ENCODE measurements around the gene SCML2. TPM values are rescaled to one million over a fixed set of nuclear protein-coding genes. Genes with fewer than 3 reads are reported as not detected.

Gene SCML2
- total and polyA plus RNA-seq, 10 of the 15 experiments (the other 5 are each of a cell fraction or from before 2014, with no cell fraction given) = 1.5 to 4.4 (median 2.6) TPM

- H4K20me1 ChIP-seq (ENCODE audit: control insufficient read depth, insufficient read depth) = no peaks in the 10 kb centered on the region
- POLR2A ChIA-PET = no interaction called here
- H3K36me3 ChIP-seq (ENCODE audit: control insufficient read depth in 2 of 2, insufficient read depth in 2 of 2, low read length in 1 of 2) = no peaks in the 10 kb centered on the region
- no peaks in the 10 kb centered on the region for H3K4me1 ChIP-seq (ENCODE audit: control insufficient read depth, insufficient read depth, low read length)
- H3K9ac ChIP-seq (ENCODE audit: control insufficient read depth, insufficient read depth, low read length) = no peak overlapping the region
- no peak overlapping the region for H2AFZ ChIP-seq (ENCODE audit: control insufficient read depth, low read depth, low read length)
- no peak overlapping the region for H3K4me3 ChIP-seq
- H3K9me3 ChIP-seq (replicated peaks; ENCODE audit: control insufficient read depth, insufficient read depth, low read length) = no peaks in the 10 kb centered on the region
- 15% methylated on average over 3 of the region's 3 CpGs for WGBS (ENCODE audit: insufficient coverage, insufficient replicate concordance, low lambda C conversion rate, missing lambda C conversion rate)
- BruUV-seq (replicated peaks) = no TSS peak
- no peak overlapping the region for H3K4me2 ChIP-seq (ENCODE audit: control insufficient read depth, insufficient read depth)
- FAIRE-seq = no peak
- in situ Hi-C loops (cut with MboI) = no loop called here
- TF ChIP-seq IKZF2 (IDR thresholded peaks at IDR 0.05) (no peak), CHD4 (IDR thresholded peaks at IDR 0.05) (no peak), TARDBP (IDR thresholded peaks at IDR 0.05; ENCODE audit: borderline replicate concordance) (no peak), ATF2 (IDR thresholded peaks at IDR 0.05; ENCODE audit: low read length) (no peak), CUX1 (IDR thresholded peaks at IDR 0.05; ENCODE audit: insufficient replicate concordance, low read depth, low read length) (no peak), TCF12 (IDR thresholded peaks at IDR 0.05; ENCODE audit: low read depth, low read length) (no peak), ZNF384 (IDR thresholded peaks at IDR 0.05; ENCODE audit: borderline replicate concordance, low read depth, low read length) (no peak), CBX3 (IDR thresholded peaks at IDR 0.05; ENCODE audit: borderline replicate concordance, low read depth) (no peak), CREB1 (IDR thresholded peaks at IDR 0.05; ENCODE audit: low read depth) (no peak), SIX5 (IDR thresholded peaks at IDR 0.05; ENCODE audit: low read depth, low read length, severe bottlenecking) (no peak), RCOR1 (conservative IDR thresholded peaks at IDR 0.05; ENCODE audit: low read depth, low read length) (no peak), FOXK2 (IDR thresholded peaks at IDR 0.05) (no peak)
- TF ChIP-seq, protein P1, sequence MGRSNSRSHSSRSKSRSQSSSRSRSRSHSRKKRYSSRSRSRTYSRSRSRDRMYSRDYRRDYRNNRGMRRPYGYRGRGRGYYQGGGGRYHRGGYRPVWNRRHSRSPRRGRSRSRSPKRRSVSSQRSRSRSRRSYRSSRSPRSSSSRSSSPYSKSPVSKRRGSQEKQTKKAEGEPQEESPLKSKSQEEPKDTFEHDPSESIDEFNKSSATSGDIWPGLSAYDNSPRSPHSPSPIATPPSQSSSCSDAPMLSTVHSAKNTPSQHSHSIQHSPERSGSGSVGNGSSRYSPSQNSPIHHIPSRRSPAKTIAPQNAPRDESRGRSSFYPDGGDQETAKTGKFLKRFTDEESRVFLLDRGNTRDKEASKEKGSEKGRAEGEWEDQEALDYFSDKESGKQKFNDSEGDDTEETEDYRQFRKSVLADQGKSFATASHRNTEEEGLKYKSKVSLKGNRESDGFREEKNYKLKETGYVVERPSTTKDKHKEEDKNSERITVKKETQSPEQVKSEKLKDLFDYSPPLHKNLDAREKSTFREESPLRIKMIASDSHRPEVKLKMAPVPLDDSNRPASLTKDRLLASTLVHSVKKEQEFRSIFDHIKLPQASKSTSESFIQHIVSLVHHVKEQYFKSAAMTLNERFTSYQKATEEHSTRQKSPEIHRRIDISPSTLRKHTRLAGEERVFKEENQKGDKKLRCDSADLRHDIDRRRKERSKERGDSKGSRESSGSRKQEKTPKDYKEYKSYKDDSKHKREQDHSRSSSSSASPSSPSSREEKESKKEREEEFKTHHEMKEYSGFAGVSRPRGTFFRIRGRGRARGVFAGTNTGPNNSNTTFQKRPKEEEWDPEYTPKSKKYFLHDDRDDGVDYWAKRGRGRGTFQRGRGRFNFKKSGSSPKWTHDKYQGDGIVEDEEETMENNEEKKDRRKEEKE (IDR thresholded peaks at IDR 0.05) = no peak
- TF ChIP-seq, protein P2, sequence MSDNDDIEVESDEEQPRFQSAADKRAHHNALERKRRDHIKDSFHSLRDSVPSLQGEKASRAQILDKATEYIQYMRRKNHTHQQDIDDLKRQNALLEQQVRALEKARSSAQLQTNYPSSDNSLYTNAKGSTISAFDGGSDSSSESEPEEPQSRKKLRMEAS (IDR thresholded peaks at IDR 0.05; ENCODE audit: low read depth, low read length) = no peak
- no peaks in the 10 kb centered on the region for H3K79me2 ChIP-seq (ENCODE audit: control insufficient read depth, insufficient read depth, low read length)
- CTCF ChIA-PET = no interaction called here
- intact Hi-C loops (cut with micrococcal nuclease; ENCODE audit: unreplicated experiment) = no loop called here
- SMC1A ChIA-PET (ENCODE audit: uncharacterized antibody, unreplicated experiment) = interaction anchor here (0.6 kb wide), 2 partner anchors 13 to 31 kb away, joined by 3 read pairs; no protein-coding TSS in a partner anchor
- no peaks in the 10 kb centered on the region for H3K27me3 ChIP-seq (replicated peaks in 1 of 2; ENCODE audit: control insufficient read depth in 2 of 2, insufficient read depth in 2 of 2, low read length in 1 of 2)
- H3K27ac ChIP-seq (ENCODE audit: control insufficient read depth, insufficient read depth) = no peak overlapping the region
- no peak for ATAC-seq
- RAD21 ChIA-PET (ENCODE audit: unreplicated experiment) = no interaction called here
- DNase-seq (ENCODE audit: low read depth, low spot score) = no peak
Measured at GRCh38 chrX:18252644-18253359, 101.7 kb downstream of the SCML2 start.
